ENCODE data around the gene PSMA7. TPM values are rescaled to one million over a fixed set of nuclear protein-coding genes. Genes with fewer than 3 reads are reported as not detected.

PSMA7 gene
- total RNA-seq, 1 donor from 2014 or later: 233 TPM

GRCh38 chr20:62121776-62122653 is 21.2 kb downstream of the PSMA7 start, which contains the start of gene LSM14B:
TSS of gene LSM14B (plus strand) at chr20:62122475. CDS start at chr20:62122667, 192 bp downstream.
- intact Hi-C loops (cut with micrococcal nuclease): loop anchor here (10.0 kb wide), 1 partner anchor 57 kb away; the partner anchor contains the start of gene TAF4

GRCh38 chr20:62120990-62121775 is 22.0 kb downstream of the PSMA7 start:
- Histone ChIP-seq H3K27me3 (ENCODE audit: low read depth) (peaks cover 30% of the 10 kb centered on the region), H3K4me3 (peak overlapping the region; percentile 87), H3K9me3 (replicated peaks) (no peaks in the 10 kb centered on the region), H3K4me1 (peaks cover 65% of the 10 kb centered on the region), H3K36me3 (peaks cover 17% of the 10 kb centered on the region), H3K27ac (replicated peaks) (peak overlapping the region; percentile 96)
- DNase-seq: no peak
- TF ChIP-seq CTCF (IDR thresholded peaks at IDR 0.05; ENCODE audit: borderline replicate concordance): no peak
- intact Hi-C loops (cut with micrococcal nuclease): loop anchor here (10.0 kb wide), 1 partner anchor 56 kb away; the partner anchor contains the start of gene TAF4

More at GRCh38 chr20:62121776-62122653, 21.2 kb downstream of the PSMA7 start, which contains the start of gene LSM14B:
- Histone ChIP-seq H3K4me1 (peaks cover 61% of the 10 kb centered on the region), H3K27me3 (ENCODE audit: low read depth) (peaks cover 22% of the 10 kb centered on the region), H3K27ac (replicated peaks) (peak within 1 kb of the TSS; percentile 96), H3K9me3 (replicated peaks) (no peaks in the 10 kb centered on the region), H3K36me3 (peaks cover 25% of the 10 kb centered on the region), H3K4me3 (peak within 1 kb of the TSS; percentile 87)
- peak; percentile 97 for DNase-seq
- TF ChIP-seq CTCF (IDR thresholded peaks at IDR 0.05; ENCODE audit: borderline replicate concordance): no peak

GRCh38 chr20:62120365-62120762 is 22.8 kb downstream of the PSMA7 start:
- no peak for DNase-seq
- Histone ChIP-seq H3K36me3 (peaks cover 9% of the 10 kb centered on the region), H3K4me1 (peaks cover 65% of the 10 kb centered on the region), H3K27ac (replicated peaks) (peak overlapping the region; percentile 96), H3K27me3 (ENCODE audit: low read depth) (peaks cover 35% of the 10 kb centered on the region), H3K9me3 (replicated peaks) (no peaks in the 10 kb centered on the region), H3K4me3 (peak overlapping the region; percentile 43)
- no peak for TF ChIP-seq CTCF (IDR thresholded peaks at IDR 0.05; ENCODE audit: borderline replicate concordance)
- intact Hi-C loops (cut with micrococcal nuclease): loop anchor here (10.0 kb wide), 1 partner anchor 56 kb away; the partner anchor contains the start of gene TAF4

- Histone ChIP-seq H3K36me3 (peaks cover 3% of the 10 kb centered on the region), H3K27me3 (ENCODE audit: low read depth) (peaks cover 41% of the 10 kb centered on the region), H3K4me3 (peak overlapping the region; percentile 43), H3K27ac (replicated peaks) (peak overlapping the region; percentile 96), H3K9me3 (replicated peaks) (no peaks in the 10 kb centered on the region), H3K4me1 (peaks cover 65% of the 10 kb centered on the region)
- no peak for TF ChIP-seq CTCF (IDR thresholded peaks at IDR 0.05; ENCODE audit: borderline replicate concordance)
- DNase-seq: peak; percentile 58
- intact Hi-C loops (cut with micrococcal nuclease): loop anchor here (10.0 kb wide), 1 partner anchor 55 kb away; the partner anchor contains the start of gene TAF4
Observed at GRCh38 chr20:62119591-62120364, 23.4 kb downstream of the PSMA7 start.
